Right cardiac atrium (tissue), 5 donors: Measurements from ENCODE around the gene RTN4R. TPM values are rescaled to one million over a fixed set of nuclear protein-coding genes. Genes with fewer than 3 reads are reported as not detected.

Experiments
- ATAC-seq, 2 donors: fragments of 200-7000 bp; cut with Tn5 transposase; one replicate each; pipeline versions ENCODE4 v1.8.0 to v1.9.1; 2020; ENCODE audit warnings: moderate library complexity in 2 of 2, mild to moderate bottlenecking in 1 of 2
- DNase-seq, 3 donors: peaks; one replicate each; pipeline ENCODE4 v3.0.0-alpha.2; 2020
- H3K27ac ChIP-seq: one replicate; pipeline ENCODE4 v1.5.1; 2013; ENCODE audit warnings: mild to moderate bottlenecking, low read length, control low read depth, moderate library complexity
- H3K27me3 ChIP-seq: one replicate; pipeline ENCODE4 v1.6.1; 2013; ENCODE audit not compliant: control insufficient read depth, insufficient read depth
- H3K4me1 ChIP-seq: one replicate; pipeline ENCODE4 v1.6.1; 2013; ENCODE audit warnings: low read length; ENCODE audit not compliant: control insufficient read depth, insufficient read depth
- H3K4me3 ChIP-seq: one replicate; pipeline ENCODE4 v1.5.1; 2013; ENCODE audit warnings: low read length, control low read depth
- H3K9me3 ChIP-seq: one replicate; pipeline ENCODE4 v1.6.1; 2013; ENCODE audit warnings: low read length; ENCODE audit not compliant: control insufficient read depth
- WGBS: extraction: QIAGEN DNeasy Blood & Tissue Kit; methylation state at CpG from one replicate; pipeline ENCODE4 v1.1.7; 2013; 5-methylcytosine and 5-hydroxymethylcytosine counted together
- intact Hi-C, 4 donors: fragments of 100-400 bp; cut with DNase I; formaldehyde crosslinking; loops; one replicate each; pipeline versions ENCODE4 v1.11.0 to v1.14.0; 2022 to 2023
- polyA plus RNA-seq: library from polyadenylated mRNA; stranded (reverse); fragments of 200-250 nt; gene quantifications from one replicate; pipeline ENCODE4 v1.2.3, GENCODE V29; 2013
- total RNA-seq, 4 donors: library from RNA; stranded (reverse); fragmentation: NEBNext Ultra II Directional; extraction: Animal tissue kit (Norgen Biotek cat#: 25700); gene quantifications; one replicate each; pipeline ENCODE4 v1.2.1, GENCODE V29; 2021
- donor health status: healthy with polysubstance abuse.
- donor health status: DM: no; HTN: yes; CAD: no.
- donor health status: DM: no; HTN: no; CAD: no.
- donor health status: DM: no; HTN: yes; CAD: no; lungs with severe emphysema.
- donor health status: DM: yes; HTN: yes; CAD: no.

Gene RTN4R
- total and polyA plus RNA-seq, 5 donors, result 0.56 to 1.9 (median 1.1) TPM

DNA sequence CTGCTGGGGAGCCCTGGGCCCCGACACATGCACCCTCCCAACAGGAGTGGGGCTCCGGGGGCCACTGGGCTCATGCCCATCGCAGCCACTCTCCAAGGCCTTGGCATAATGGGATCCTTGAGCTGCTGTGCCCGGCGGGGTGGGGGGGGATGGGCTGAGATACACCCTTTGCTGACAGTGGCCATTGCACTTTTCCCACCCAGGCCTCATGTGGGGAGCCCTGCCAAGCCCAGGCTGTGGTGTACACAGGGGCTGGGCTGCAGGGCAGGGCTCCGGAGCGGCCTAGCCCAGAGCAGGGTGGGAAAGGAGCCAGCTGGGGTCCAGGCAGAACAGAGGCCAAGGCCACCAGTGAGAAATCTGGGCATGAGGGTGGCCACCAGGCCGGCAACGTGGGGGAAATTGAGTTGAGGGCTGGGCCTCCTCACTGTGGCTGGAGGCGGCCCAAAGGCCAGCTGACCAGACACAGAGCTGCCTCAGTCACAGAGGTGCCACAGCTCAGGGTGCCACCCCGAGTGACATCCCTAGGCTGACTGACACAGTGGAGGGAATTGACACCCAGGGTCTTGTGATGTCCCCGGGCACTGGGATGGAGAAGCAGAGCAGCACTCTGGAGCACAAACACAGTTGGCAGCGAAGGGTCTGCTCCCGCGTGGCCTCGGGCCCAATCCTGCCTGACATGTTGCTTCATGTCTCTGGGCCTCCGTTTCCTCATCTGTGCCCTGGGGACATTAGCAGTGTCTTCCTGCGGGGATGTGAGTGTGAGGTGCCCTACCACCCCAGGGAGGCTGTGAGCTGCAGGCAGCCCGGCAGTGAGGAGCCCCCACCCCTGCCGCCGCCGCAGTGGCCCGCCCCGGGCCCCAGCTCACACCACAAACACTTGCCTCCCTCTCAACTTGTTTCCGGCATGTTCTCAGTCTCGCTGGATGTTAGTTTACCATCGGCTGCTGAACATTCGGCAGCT is 30.4 kb downstream of the RTN4R start:
- H3K4me3 ChIP-seq, result no peak overlapping the region
- no peaks in the 10 kb centered on the region for H3K9me3 ChIP-seq
- intact Hi-C loops, result no loop called here
- DNase-seq (no peak), ATAC-seq (no peak)
- no peak overlapping the region for H3K27ac ChIP-seq
- no peaks in the 10 kb centered on the region for H3K27me3 ChIP-seq
- H3K4me1 ChIP-seq, result peaks cover 3% of the 10 kb centered on the region
- 80% methylated on average over 28 of the region's 28 CpGs for WGBS

DNA sequence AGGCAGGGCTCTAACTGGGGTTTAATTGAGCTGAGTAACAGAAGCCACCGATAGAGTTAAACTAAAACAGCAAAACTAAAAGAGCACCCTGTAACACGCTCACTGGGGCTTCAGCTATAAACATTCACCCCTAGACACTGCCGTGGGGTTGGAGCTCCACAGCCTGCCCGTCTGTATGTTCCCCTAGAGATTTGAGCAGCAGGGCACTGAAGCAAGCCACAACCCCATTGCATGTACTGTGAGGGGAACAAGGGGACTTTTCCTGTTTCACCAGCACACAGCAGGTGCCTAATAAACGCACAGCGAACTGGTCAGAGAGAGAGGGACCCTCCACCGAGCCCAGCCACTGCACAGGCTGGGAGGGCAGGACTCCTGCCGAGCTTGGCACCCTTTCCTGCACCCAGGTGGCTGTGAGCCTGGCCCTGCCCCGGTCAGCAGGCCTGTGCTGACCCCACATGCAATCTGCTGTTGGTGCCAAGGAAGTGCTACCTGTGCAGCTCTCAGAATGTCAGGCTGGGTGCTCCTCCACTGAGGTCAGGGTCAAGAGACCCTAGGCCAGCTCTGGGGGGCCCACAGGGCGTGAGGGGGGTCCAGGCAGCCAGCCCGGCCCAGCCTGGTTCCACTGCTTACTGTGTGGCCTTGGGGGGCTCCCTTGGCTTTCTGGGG is 31.9 kb downstream of the RTN4R start:
- WGBS, result 88% methylated on average over 11 of the region's 11 CpGs
- Histone ChIP-seq H3K4me1 (peaks cover 3% of the 10 kb centered on the region), H3K9me3 (no peaks in the 10 kb centered on the region), H3K27me3 (no peaks in the 10 kb centered on the region), H3K27ac (no peak overlapping the region), H3K4me3 (no peak overlapping the region)
- DNase-seq (no peak), ATAC-seq (no peak)
- intact Hi-C loops, result no loop called here

DNA sequence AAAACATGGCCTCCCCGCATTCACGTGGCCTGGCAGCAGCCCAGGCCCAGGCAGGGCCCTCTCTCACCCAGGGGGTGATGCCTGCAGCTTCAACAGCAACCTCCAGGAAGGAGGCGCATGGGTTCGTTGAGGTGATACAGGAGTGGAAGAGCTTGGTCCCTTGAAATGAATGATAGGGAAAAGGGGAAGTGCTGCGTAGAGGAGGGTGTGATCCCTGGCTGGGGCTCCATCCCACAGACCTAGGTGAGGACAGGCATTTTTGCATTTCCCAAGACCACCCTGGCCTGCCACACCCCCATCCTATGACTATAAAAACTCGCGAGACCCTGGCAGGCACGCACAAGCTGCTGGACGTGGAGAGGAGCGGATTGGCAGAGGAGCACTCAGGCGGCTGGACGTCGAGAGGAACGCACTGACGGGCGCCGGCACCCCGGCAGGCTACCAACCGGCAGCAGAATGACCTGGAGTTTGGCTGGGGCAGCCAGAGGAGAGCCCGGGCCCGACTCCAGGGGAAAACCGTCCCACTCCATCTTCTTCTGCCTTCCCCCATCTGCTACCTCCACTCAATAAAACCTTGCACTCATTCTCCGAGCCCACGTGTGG is 32.6 kb downstream of the RTN4R start:
- 89% methylated on average over 24 of the region's 24 CpGs for WGBS
- no peak for ATAC-seq
- DNase-seq, result no peak
- intact Hi-C loops, result no loop called here
- H3K27ac ChIP-seq, result no peak overlapping the region
- H3K9me3 ChIP-seq, result no peaks in the 10 kb centered on the region
- H3K27me3 ChIP-seq, result no peaks in the 10 kb centered on the region
- H3K4me1 ChIP-seq, result peaks cover 3% of the 10 kb centered on the region
- H3K4me3 ChIP-seq, result no peak overlapping the region

DNA sequence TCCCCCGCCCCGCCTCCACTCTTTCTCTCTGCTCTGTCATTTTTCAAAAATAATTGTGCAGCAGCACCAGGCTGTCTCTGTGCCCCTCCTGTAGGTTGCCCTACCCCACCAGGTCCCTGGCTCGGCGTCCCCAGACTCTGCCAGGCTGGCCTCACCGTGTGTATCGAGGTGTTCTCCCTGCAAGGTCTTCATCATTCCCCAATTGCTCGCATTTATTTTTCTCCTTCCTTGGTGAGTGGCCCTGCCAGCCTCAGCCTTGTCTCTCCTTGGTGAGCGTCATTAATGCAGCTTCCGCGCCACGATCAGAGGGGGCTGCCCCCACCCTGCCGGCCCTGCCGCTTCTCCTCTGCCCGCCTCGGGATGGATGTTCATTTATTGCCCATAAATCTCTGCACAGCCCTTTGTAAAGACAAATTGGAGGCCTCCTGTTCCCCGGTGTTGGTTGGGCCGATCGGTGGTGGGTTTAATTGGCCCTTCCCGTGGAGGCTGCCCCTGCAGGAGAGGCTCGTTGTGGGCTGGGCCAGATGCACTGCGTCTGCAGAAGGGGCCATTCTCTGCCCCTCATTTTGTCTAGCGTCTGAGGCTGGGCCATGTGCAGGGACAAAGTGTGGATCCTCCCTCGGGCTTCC is 33.2 kb downstream of the RTN4R start:
- intact Hi-C loops, result no loop called here
- H3K27ac ChIP-seq, result no peak overlapping the region
- no peak for ATAC-seq
- DNase-seq, result no peak
- no peaks in the 10 kb centered on the region for H3K27me3 ChIP-seq
- WGBS, result 90% methylated on average over 23 of the region's 23 CpGs
- H3K9me3 ChIP-seq, result no peaks in the 10 kb centered on the region
- H3K4me3 ChIP-seq, result no peak overlapping the region
- H3K4me1 ChIP-seq, result peaks cover 3% of the 10 kb centered on the region

GRCh38 chr22:20234314-20234682 is 33.8 kb downstream of the RTN4R start:
- 94% methylated on average over 10 of the region's 10 CpGs for WGBS
- no peak for ATAC-seq
- Histone ChIP-seq H3K4me3 (no peak overlapping the region), H3K27ac (no peak overlapping the region), H3K4me1 (peaks cover under 1% of the 10 kb centered on the region), H3K27me3 (no peaks in the 10 kb centered on the region), H3K9me3 (no peaks in the 10 kb centered on the region)
- intact Hi-C loops, result no loop called here
- no peak for DNase-seq

- Histone ChIP-seq H3K27ac (no peak overlapping the region), H3K27me3 (no peaks in the 10 kb centered on the region), H3K4me3 (no peak overlapping the region), H3K4me1 (no peaks in the 10 kb centered on the region), H3K9me3 (no peaks in the 10 kb centered on the region)
- intact Hi-C loops, result no loop called here
- 95% methylated on average over 13 of the region's 13 CpGs for WGBS
- no peak for ATAC-seq
- DNase-seq, result no peak
Measured at GRCh38 chr22:20233351-20234313, 34.5 kb downstream of the RTN4R start.

GRCh38 chr22:20232781-20233180 is 35.3 kb downstream of the RTN4R start:
- Histone ChIP-seq H3K27ac (no peak overlapping the region), H3K4me1 (no peaks in the 10 kb centered on the region), H3K27me3 (no peaks in the 10 kb centered on the region), H3K4me3 (no peak overlapping the region), H3K9me3 (no peaks in the 10 kb centered on the region)
- intact Hi-C loops, result no loop called here
- 93% methylated on average over 9 of the region's 9 CpGs for WGBS
- ATAC-seq (no peak), DNase-seq (no peak)

DNA sequence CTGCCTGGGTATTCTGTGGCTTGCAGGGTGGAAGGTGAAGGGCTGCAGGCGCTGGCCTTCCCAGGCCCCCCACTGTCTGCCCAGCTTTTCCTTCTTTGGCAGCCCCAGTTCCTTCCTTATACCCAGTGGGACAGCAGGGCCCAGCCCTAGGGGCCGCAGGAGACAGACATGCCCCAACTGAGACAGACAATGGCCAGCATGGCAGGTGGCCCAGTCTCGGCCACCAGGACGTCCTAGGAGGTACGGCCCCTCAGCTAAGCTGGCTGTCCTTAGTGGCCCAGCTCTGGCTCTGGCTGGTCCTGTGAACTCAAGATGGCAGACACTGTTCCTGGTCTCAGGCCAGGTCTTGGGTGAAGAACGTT is 35.9 kb downstream of the RTN4R start:
- Histone ChIP-seq H3K4me1 (no peaks in the 10 kb centered on the region), H3K9me3 (no peaks in the 10 kb centered on the region), H3K27ac (no peak overlapping the region), H3K27me3 (no peaks in the 10 kb centered on the region), H3K4me3 (no peak overlapping the region)
- intact Hi-C loops, result no loop called here
- ATAC-seq, result no peak
- no peak for DNase-seq
- 86% methylated on average over 6 of the region's 6 CpGs for WGBS

- no peak overlapping the region for H3K27ac ChIP-seq
- H3K27me3 ChIP-seq, result no peaks in the 10 kb centered on the region
- no peaks in the 10 kb centered on the region for H3K4me1 ChIP-seq
- no peak for DNase-seq
- no peak for ATAC-seq
- no peaks in the 10 kb centered on the region for H3K9me3 ChIP-seq
- intact Hi-C loops, result no loop called here
- WGBS, result 85% methylated on average over 17 of the region's 17 CpGs
- H3K4me3 ChIP-seq, result no peak overlapping the region
Measured at GRCh38 chr22:20231514-20232236, 36.4 kb downstream of the RTN4R start.
